Neural progenitor cell (in vitro differentiated cells): ENCODE measurements around the gene LDHD. TPM values are rescaled to one million over a fixed set of nuclear protein-coding genes. Genes with fewer than 3 reads are reported as not detected.
"Not testable (repeated sequence)": the region's sequence is repeated elsewhere in the genome, so short reads cannot be mapped to it uniquely, and the experiment has no call there.

ENCODE experiments used
- DNase-seq: peaks from one replicate; pipeline ENCODE4 v3.0.0-alpha.2; 2016; ENCODE audit warnings: low spot score
- H2AFZ ChIP-seq: fragments of 200-600 bp; sonication (generic); replicated peaks from 2 replicates; pipeline ENCODE4 v1.6.1; 2016; ENCODE audit warnings: antibody characterized with exemption
- H3F3A ChIP-seq: fragments of 200-600 bp; sonication (generic); 2 replicates; pipeline ENCODE4 v1.6.1; 2016; ENCODE audit warnings: antibody characterized with exemption, low read depth
- H3K27ac ChIP-seq: fragments of 200-600 bp; sonication (generic); 2 replicates; pipeline ENCODE4 v1.5.1; 2016; ENCODE audit warnings: mild to moderate bottlenecking
- H3K27me3 ChIP-seq: fragments of 200-600 bp; sonication (generic); 2 replicates; pipeline ENCODE4 v1.6.1; 2016; ENCODE audit warnings: mild to moderate bottlenecking, moderate library complexity
- H3K36me3 ChIP-seq: fragments of 200-600 bp; sonication (generic); 2 replicates; pipeline ENCODE4 v1.5.1; 2016
- H3K4me1 ChIP-seq: fragments of 200-600 bp; sonication (generic); 2 replicates; pipeline ENCODE4 v1.6.1; 2016; ENCODE audit warnings: mixed run types
- H3K4me2 ChIP-seq: fragments of 200-600 bp; sonication (generic); 2 replicates; pipeline ENCODE4 v1.6.1; 2016
- H3K4me3 ChIP-seq: fragments of 200-600 bp; sonication (generic); 2 replicates; pipeline ENCODE4 v1.5.1; 2016
- H3K79me2 ChIP-seq: fragments of 200-600 bp; sonication (generic); 2 replicates; pipeline ENCODE4 v1.6.1; 2016; ENCODE audit warnings: low read depth
- H3K9ac ChIP-seq: fragments of 200-600 bp; sonication (generic); 2 replicates; pipeline ENCODE4 v1.6.1; 2016
- H3K9me3 ChIP-seq: fragments of 200-600 bp; sonication (generic); 2 replicates; pipeline ENCODE4 v1.5.1; 2016; ENCODE audit warnings: low read depth
- H4K20me1 ChIP-seq: fragments of 200-600 bp; sonication (generic); 2 replicates; pipeline ENCODE4 v1.6.1; 2016; ENCODE audit warnings: low read depth
- H3K27ac Mint-ChIP-seq: 3 replicates; pipeline ENCODE4 v1.8.0; 2021; ENCODE audit warnings: mixed read lengths
- H3K27me3 Mint-ChIP-seq: 2 replicates; pipeline ENCODE4 v1.8.0; 2022; ENCODE audit warnings: low read depth, mild to moderate bottlenecking, inconsistent platforms, moderate library complexity, mixed read lengths; ENCODE audit not compliant: insufficient read depth
- H3K36me3 Mint-ChIP-seq: 3 replicates; pipeline ENCODE4 v1.8.0; 2021; ENCODE audit warnings: mixed read lengths
- H3K4me1 Mint-ChIP-seq: 3 replicates; pipeline ENCODE4 v1.8.0; 2021; ENCODE audit warnings: mixed read lengths
- H3K4me3 Mint-ChIP-seq: 3 replicates; pipeline ENCODE4 v1.8.0; 2021; ENCODE audit warnings: mild to moderate bottlenecking, moderate library complexity, mixed read lengths
- H3K9me3 Mint-ChIP-seq: 3 replicates; pipeline ENCODE4 v1.8.0; 2020; ENCODE audit warnings: mixed read lengths
- CTCF ChIP-seq: fragments of 200-600 bp; sonication (generic); IDR thresholded peaks from 2 replicates; pipeline ENCODE4 v1.5.1; 2017; ENCODE audit warnings: antibody characterized with exemption, mild to moderate bottlenecking
- EZH2 ChIP-seq: fragments of 200-600 bp; sonication (generic); IDR thresholded peaks from 2 replicates; pipeline ENCODE4 v1.6.1; 2017; ENCODE audit warnings: antibody characterized with exemption, mild to moderate bottlenecking, moderate library complexity
- EZH2phosphoT487 ChIP-seq: fragments of 200-600 bp; sonication (generic); IDR thresholded peaks from 2 replicates; pipeline ENCODE4 v1.6.1; 2017; ENCODE audit warnings: antibody characterized with exemption
- total RNA-seq: library from RNA; depleted of rRNA; stranded (reverse); fragments of >200 nt; gene quantifications from 2 replicates; pipeline ENCODE4 v1.2.3, GENCODE V29; 2015; ENCODE audit warnings: low replicate concordance

LDHD gene
- total RNA-seq, 1 donor from 2014 or later, result 0.60 TPM

- Histone ChIP-seq H3F3A (no peaks in the 10 kb centered on the region), H2AFZ (peak overlapping the region; percentile 64), H4K20me1 (no peaks in the 10 kb centered on the region), H3K36me3 (no peaks in the 10 kb centered on the region), H3K79me2 (no peaks in the 10 kb centered on the region), H3K9ac (no peak overlapping the region), H3K4me1 (no peaks in the 10 kb centered on the region), H3K9me3 (no peaks in the 10 kb centered on the region), H3K4me3 (no peak overlapping the region), H3K4me2 (no peak overlapping the region), H3K27me3 (no peaks in the 10 kb centered on the region), H3K27ac (no peak overlapping the region)
- TF ChIP-seq EZH2phosphoT487 (no peak), EZH2 (no peak), CTCF (no peak)
- H3K27me3 Mint-ChIP-seq, result peaks cover 5% of the 10 kb centered on the region
- H3K4me3 Mint-ChIP-seq, result peak overlapping the region; percentile 24
- H3K4me1 Mint-ChIP-seq, result peaks cover 2% of the 10 kb centered on the region
- H3K27ac Mint-ChIP-seq, result no peak overlapping the region
- no peak for DNase-seq
- H3K36me3 Mint-ChIP-seq, result peaks cover 3% of the 10 kb centered on the region
- H3K9me3 Mint-ChIP-seq, result peaks cover 26% of the 10 kb centered on the region
These were observed 14.5 kb upstream of the LDHD start for GRCh38 chr16:75131081-75131480.

GRCh38 chr16:75130150-75130771 lies 13.7 kb upstream of the LDHD start:
- Mint-ChIP-seq H3K4me3 (no peak overlapping the region), H3K27ac (no peak overlapping the region), H3K9me3 (peaks cover 26% of the 10 kb centered on the region), H3K36me3 (peaks cover 3% of the 10 kb centered on the region), H3K27me3 (peaks cover 3% of the 10 kb centered on the region), H3K4me1 (peaks cover 2% of the 10 kb centered on the region)
- Histone ChIP-seq H3K27me3 (no peaks in the 10 kb centered on the region), H2AFZ (peak overlapping the region; percentile 64), H3K4me3 (no peak overlapping the region), H3K36me3 (no peaks in the 10 kb centered on the region), H3K4me1 (no peaks in the 10 kb centered on the region), H3K79me2 (no peaks in the 10 kb centered on the region), H3K27ac (no peak overlapping the region), H3K9me3 (no peaks in the 10 kb centered on the region), H4K20me1 (no peaks in the 10 kb centered on the region), H3K9ac (no peak overlapping the region), H3K4me2 (no peak overlapping the region), H3F3A (no peaks in the 10 kb centered on the region)
- no peak for DNase-seq
- TF ChIP-seq EZH2phosphoT487, result no peak
- TF ChIP-seq CTCF, result peak; percentile 33
- TF ChIP-seq EZH2, result no peak

- H3K36me3 ChIP-seq, H3K79me2 ChIP-seq, H3K4me1 Mint-ChIP-seq, H3K27me3 Mint-ChIP-seq, H4K20me1 ChIP-seq, H3K27ac Mint-ChIP-seq, DNase-seq, H3K4me2 ChIP-seq, H3K27me3 ChIP-seq, H3K36me3 Mint-ChIP-seq, H3K4me3 Mint-ChIP-seq, H3K9me3 ChIP-seq, H3F3A ChIP-seq, H3K4me1 ChIP-seq, H3K4me3 ChIP-seq, H2AFZ ChIP-seq, H3K27ac ChIP-seq, H3K9ac ChIP-seq: not testable (repeated sequence)
- H3K9me3 Mint-ChIP-seq, result peaks cover 28% of the 10 kb centered on the region
These were observed 13.0 kb upstream of the LDHD start for GRCh38 chr16:75129421-75130149.
